NCI-H748 treated with DMSO at 0.1 percent for 48 hours (cell line): ENCODE results near the gene SNX25.
"Not testable (repeated sequence)": the region's sequence is repeated elsewhere in the genome, so short reads cannot be mapped to it uniquely, and the experiment has no call there.

Experiments
- DNase-seq: peaks from one replicate; lab custom pipeline; 2025; lab: John Stamatoyannopoulos, UW

The SNX25 gene

GRCh38 chr4:185232370-185232769 lies 23.0 kb downstream of the SNX25 start:
- no peak for DNase-seq

- no peak for DNase-seq
These were observed 25.9 kb downstream of the SNX25 start for GRCh38 chr4:185235119-185235842.

DNA sequence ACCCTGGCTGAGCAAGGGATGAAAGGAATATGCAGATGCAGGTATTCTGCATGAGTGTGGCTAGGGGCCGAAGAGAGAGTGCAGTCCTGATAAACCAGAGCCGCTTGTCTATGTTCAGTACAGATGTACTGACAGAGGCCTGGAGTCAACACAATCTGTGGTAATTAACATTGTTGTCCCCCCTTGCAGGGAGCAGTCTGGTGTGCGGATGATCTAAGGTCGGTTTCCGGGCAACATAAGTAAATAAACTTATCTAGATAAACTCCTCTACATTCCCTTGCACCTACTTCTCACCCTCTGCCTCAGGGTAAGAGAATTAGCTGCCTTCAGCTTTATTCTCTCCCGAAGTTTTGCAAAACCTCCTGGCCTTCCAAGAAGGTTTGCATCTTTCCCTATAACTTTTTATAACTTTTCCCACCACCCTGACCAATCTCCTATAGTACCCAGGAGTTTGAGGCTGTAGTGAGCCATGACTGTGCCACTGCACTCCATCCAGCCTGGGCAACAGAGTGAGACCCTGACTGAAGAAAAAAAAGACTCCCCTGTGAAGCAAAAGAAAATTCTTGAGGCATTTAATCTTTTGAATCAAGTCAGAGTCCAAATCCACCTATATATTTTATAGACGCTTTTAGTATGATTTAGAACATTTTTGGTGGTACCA lies 26.6 kb downstream of the SNX25 start:
- DNase-seq: no peak

- DNase-seq: no peak
These were observed 27.8 kb downstream of the SNX25 start for GRCh38 chr4:185237175-185237574.

- no peak for DNase-seq
These were observed 28.9 kb downstream of the SNX25 start for GRCh38 chr4:185238215-185238681.

DNA sequence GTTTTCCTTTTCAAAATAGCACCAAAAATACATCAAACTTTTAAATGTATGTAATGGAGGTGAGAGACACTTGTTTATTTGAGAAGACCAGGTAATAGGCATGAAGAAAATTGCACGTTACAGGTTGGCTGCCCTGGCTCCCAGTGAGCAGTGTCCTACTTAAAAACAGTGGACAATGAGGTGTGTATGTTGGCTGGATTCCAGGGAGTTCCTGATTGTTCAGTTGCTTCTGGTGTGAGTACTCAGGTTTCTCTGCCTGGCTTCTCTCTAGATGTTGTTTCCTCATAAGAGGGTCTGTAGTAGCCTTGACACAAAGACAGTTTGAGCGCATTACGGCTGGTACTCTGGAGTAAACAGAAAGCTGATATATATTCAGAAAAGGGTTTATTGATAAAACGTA lies 29.4 kb downstream of the SNX25 start:
- no peak for DNase-seq

- DNase-seq: not testable (repeated sequence)
These were observed 31.1 kb downstream of the SNX25 start for GRCh38 chr4:185240486-185240885.

DNA sequence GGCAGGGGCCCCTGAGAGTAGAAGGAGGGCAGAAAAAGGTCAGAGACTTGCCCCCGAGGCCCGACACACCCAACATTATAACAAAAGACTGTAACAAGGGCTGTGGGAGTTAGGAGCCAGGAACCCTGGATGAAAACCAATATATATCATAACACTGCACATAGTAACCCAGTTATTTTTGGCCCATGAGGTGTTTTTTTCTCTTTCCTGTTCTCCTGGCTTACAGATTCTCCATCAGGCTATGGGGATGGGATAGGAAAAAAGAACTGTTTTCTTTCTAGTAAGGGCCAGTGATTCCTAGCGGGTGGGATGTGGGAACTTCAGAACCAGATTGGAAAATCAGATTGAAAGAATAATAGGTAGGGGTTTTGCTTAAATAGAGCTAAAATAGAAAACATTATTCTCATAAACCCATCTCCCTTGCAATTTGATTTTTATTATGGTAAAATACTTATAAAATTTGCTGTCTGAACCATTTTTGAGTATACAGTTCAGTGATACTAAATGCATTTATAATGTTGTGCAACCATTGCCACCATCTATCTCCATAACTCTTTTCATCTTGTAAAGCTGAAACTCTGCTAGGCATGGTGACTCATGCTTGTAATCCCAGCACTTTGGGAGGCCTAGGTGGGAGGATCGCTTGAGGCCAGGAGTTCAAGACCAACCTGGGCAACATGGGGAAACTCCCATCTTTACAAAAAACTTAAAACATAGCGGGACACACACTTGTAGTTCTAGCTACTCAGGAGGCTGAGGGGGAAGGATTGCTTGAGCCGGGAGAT lies 33.5 kb downstream of the SNX25 start:
- no peak for DNase-seq

DNA sequence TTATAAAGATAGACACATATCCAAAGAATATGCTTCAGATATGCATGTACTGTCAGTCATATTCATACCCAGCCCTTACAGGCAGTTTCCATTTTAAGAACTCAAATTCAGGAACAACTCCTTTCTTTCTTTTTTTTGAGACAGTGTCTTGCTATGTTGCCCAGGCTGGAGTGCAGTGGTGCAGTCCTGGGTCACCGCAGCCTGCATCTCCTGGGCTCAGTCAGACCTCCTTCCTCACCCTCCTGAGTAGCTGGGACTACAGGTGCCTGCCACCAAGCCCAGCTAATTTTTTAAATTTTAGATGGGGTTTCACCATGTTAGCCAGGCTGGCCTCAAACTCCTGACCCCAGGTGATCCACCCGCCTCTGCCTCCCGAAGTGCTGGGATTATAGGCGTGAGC lies 34.5 kb downstream of the SNX25 start:
- DNase-seq: no peak

GRCh38 chr4:185244763-185245162 lies 35.4 kb downstream of the SNX25 start:
- DNase-seq: no peak

DNA sequence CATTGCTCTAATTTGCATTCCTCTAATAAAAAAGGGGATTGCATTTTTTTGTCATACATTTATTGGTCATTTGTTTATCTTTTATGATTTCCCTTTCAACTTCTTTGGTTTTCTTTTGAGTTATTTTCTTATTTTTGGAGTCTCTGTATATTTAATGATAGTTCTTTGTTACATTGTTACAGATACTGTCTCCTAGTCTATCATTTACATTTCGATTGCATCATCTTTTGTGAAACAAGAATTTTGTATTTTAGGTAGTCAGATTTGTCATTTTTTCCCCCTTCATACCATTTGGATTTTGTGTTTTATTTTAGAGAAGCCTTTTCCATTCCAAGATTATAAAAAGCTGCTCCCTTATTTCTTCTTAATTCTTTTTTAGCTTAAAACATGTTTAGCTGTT lies 37.1 kb downstream of the SNX25 start:
- DNase-seq: no peak

- no peak for DNase-seq
These were observed 37.8 kb downstream of the SNX25 start for GRCh38 chr4:185247151-185247550.

DNA sequence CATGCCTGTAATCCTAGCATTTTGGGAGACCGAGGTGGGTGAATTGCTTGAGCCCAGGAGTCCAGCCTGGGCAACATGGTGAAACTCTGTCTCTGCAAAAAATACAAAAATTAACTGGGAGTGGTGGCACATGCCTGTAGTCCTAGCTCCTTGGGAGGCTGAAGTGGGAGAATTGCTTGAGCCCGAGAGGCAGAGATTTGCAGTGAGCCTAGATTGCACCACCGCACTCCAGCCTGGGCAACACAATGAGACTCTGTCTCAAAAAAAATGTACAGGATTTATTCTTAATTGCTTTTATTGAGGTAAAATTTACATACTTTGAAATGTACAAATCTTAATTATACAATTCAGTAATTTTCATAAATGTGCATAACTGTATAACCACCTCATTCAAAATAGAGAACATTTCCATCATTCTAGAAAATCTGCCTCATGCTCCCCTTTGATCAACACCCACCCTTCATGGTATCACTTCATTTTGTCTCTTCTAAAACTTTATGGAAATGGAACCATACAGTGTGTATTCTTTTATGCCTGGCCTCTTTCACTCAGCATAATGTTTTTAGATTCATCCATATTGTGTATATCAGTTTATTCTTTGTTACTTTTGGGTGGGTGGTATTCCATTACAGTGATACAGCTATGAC lies 39.1 kb downstream of the SNX25 start:
- no peak for DNase-seq

DNA sequence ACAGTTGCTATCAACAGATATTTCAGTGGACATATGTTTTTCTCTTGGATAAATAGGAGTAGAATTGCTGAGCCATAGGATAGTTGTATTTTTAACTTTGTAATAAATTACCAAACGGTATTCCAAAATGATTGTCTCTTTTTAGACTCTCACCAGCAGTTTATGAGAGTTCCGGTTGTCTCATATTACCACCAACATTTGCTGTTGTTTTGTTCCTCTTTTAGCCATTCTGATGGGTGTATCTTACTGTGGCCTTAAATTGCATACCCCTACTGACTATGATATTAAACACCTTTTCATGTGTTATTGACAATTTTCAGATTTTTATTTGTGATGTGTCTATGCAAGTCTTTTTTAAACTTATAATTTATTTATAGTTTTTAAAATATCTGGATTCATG lies 39.7 kb downstream of the SNX25 start:
- DNase-seq: no peak

DNA sequence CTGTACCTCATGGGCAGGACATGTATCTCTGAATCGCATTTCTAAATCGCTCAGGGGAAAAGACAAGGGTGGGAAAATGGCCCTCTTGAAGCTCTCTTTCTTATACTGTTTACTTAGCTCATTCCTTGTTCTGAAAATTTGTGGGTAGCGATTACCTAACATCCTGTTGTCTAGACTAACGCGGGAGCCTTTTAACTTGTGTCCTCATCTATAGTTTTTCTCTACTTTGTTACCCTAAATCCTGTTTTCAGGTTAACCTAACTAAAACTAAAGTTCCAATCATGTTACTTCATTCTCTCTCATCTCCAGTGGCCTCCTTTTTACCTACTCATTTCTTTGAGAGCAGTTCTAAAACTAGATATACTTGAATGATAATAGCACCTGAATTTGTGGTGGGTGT lies 45.0 kb downstream of the SNX25 start:
- no peak for DNase-seq

GRCh38 chr4:185255868-185256267 lies 46.5 kb downstream of the SNX25 start:
- no peak for DNase-seq

- DNase-seq: no peak
These were observed 47.0 kb downstream of the SNX25 start for GRCh38 chr4:185256446-185256845.

DNA sequence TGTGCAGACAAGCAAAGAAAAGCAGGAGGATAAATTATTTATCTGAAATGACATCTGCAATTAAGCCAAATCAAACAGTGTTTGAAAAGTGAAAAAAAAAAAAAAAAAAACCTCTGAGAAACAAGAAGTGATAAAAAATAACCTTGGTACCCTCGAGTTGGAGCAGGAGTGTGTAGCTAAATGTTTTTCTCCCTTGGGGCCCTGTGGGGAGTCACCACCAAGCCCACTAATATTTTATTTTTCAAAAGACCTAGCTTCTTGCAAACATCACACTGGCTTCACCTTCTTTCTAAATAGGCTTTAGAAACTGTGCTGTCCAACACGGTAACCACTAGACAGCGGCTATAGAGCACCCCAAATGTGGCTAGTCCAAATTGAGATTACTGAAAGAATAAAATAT lies 47.7 kb downstream of the SNX25 start:
- no peak for DNase-seq

DNA sequence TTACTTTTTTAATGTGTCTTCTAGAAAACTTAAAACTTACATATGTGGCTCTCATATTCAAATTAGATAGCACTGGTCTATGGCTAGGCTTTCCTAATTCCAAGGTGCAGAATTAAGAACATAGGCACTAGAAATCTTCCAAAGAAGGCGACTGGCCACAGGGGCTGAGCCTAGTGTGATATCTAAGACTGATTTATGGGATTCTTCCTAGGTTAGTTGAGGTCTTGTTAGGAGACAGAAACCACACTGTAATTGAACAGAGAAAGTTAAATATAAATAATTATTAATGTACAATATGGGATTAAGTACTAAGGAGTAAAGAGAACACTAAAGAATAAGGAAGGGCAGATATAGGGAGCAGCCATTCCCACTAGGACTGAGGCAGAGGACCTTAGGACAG lies 48.3 kb downstream of the SNX25 start:
- DNase-seq: no peak

DNA sequence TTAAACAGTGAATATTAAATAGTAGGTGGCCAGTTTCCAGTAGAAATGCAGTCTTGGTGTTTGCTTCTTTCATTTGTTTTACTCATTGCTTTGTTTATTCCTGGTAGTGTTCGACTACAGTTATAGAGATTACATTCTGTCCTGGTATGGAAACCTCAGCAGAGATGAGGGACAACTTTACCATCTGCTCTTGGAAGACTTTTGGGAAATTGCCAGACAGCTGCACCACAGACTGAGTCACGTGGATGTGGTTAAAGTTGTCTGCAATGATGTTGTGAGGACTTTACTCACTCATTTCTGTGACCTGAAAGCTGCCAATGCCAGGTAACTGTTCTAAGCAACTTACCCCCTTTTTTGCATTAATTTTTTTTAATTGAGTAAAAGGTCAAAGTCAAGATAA lies 49.3 kb downstream of the SNX25 start:
- DNase-seq: not testable (repeated sequence)

DNA sequence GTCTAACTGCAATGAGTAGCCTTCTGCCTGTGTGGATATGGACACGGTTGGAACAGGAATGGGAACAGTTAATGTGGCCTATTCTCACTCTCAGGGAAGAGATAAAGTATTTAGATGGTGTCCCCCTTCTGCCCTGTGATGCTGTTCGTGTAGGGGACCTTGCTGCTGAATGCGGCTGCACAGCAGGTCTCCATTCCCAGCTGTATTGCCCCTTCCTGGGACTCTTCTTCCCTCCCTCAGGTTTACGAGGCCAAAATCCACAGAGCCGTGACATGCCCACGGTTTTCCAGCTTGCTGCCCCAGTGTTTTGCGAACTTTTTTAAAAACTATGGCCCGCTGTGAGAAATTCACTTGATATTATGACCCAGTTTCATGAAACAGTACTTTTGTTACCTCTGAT lies 50.3 kb downstream of the SNX25 start:
- no peak for DNase-seq

DNA sequence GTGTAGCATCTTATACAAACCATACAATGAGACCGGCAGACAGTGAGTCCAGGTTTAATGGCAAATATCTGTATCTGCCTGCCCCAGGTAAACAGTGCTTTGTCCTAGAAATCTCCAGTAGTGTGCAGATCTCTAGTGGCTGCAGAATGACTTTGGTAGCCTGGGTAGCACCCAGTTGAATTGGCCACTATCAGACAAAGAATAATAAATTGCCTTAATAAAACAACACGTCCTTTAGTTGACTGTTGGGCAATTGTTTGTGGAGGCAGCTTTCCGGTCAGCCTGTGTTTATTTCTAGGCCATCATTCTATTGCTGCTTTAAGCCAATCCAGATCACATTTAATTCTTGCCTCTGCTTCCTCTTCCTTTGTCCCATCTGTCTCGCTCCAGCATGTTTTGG lies 52.5 kb downstream of the SNX25 start:
- DNase-seq: no peak

- no peak for DNase-seq
These were observed 54.0 kb downstream of the SNX25 start for GRCh38 chr4:185263419-185263818.
